ENCODE measurements around the gene ZNF629.

- TF ChIP-seq CTCF (IDR thresholded peaks at IDR 0.05; ENCODE audit: low read depth, low read length) (no peak), EZH2phosphoT487 (IDR thresholded peaks at IDR 0.05; ENCODE audit: low read depth) (no peak)
These were observed 33.4 kb downstream of the ZNF629 start for GRCh38 chr16:30753596-30753995.
